NCI-H2227 treated with DMSO at 0.1 percent for 48 hours (cell line): Measurements from ENCODE around the gene PBLD.
"Not testable (repeated sequence)": the region's sequence is repeated elsewhere in the genome, so short reads cannot be mapped to it uniquely, and the experiment has no call there.

Source experiments
- DNase-seq: peaks from one replicate; lab custom pipeline; 2025; lab: John Stamatoyannopoulos, UW

Gene PBLD

GRCh38 chr10:68278906-68279753 lies 53.6 kb downstream of the PBLD start:
- DNase-seq, result not testable (repeated sequence)

DNA sequence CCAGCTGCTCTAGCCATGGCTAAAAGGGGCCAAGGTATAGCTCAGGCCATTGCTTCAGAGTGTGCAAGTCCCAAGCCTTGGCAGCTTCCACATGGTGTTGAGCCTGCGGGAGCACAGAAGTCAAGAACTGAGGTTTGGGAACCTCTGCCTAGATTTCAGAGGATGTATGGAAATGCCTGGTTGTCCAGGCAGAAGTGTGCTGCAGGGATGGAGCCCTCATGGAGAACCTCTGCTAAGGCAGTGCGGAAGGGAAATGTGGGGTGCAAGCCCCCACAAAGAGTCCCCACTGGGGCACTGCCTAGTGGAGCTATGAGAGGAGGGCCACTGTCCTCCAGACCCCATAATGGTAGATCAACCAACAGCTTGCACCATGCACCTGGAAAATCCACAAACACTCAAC lies 54.9 kb downstream of the PBLD start:
- DNase-seq, result not testable (repeated sequence)

DNA sequence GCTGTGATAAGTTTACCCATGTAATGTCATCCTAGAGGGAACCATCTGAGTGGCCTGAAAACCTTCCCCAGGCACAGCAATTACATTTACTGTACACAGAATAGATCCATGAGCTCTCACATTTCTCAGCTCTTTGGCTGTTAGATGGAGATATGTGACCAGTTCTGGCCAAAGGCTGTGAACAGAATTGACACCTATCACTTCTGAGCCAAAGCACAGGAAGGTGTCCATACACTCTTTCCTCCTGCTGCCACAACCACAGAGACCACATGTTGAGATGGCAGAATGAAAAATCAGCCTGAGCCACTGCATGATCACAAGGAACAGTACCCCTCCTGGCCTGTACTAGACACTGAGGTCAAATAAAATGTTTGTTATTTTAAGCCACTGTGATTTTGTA lies 56.5 kb downstream of the PBLD start:
- no peak for DNase-seq

DNA sequence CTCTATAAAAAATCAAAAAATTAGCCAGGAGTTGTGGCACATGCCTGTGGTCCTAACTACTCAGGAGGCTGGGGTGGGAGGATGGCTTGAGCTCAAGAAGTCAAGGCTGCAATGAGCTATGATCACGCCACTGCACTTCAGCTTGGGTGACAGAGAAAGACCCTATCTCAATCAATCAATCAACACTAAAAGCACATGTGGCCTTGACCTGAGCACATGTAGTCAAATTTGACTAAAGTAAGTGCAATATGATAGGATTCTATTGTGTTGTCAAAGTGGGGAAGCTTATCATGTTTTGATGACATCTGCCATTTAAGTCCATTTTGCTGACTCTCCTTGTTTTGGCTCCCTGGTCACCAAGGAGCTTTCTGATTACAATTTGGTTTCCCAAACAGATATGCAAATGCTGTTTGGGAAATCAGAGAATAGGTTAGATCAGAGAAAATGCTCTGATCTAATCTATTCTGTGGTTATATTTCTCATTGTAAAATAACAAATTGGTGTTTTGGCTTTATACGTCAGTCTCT lies 57.1 kb downstream of the PBLD start:
- no peak for DNase-seq

DNA sequence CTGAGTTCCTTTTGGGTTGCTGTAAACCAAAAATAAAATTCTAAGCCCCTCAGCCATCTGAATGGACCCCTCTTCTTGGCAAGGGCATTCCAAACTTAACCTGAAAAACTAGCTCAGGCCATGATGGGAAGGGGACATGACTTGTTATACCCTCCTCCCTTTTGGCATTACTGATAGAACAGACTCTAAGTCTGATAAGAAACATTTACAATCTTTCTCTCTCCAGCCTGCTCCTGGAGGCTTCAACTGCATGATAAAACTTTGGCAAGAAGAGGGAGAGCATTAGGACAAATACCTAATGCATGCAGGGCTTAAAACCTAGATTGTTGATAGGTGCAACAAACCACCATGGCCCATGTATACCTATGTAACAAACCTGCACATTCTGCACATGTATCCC lies 59.9 kb downstream of the PBLD start:
- DNase-seq, result no peak

DNA sequence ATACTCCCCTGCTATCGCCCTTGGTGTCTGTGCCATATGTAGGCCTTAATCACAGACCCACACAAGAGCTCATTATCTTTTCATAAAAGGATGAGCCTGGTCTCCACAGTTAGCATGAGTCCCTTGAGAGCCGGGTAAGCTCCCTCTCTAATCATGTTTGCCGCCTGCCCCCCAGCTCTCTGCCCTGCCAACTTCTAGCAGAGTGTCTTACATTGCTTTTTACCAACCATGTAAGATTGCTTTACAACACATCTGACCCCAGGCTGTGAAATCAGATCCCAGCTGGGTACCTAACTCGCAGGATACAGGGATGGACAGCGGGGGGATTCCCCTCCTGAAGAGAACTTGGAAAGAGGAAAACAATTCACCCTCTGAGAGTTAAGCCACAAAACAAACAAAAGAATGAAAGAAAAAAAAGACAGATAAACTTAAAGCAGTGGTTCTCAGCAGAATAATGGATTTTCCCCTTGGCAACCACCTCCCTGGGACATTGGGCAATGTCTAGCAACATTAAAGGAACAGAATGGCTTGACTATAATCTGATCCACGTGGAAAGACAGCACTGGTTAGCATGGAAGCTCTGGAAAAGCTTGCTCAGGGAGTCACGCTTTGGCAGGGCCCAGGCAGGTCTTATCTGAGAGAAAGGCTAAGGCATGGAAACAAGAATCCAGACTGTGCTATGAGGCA lies 61.4 kb downstream of the PBLD start:
- DNase-seq, result peak; percentile 74

DNA sequence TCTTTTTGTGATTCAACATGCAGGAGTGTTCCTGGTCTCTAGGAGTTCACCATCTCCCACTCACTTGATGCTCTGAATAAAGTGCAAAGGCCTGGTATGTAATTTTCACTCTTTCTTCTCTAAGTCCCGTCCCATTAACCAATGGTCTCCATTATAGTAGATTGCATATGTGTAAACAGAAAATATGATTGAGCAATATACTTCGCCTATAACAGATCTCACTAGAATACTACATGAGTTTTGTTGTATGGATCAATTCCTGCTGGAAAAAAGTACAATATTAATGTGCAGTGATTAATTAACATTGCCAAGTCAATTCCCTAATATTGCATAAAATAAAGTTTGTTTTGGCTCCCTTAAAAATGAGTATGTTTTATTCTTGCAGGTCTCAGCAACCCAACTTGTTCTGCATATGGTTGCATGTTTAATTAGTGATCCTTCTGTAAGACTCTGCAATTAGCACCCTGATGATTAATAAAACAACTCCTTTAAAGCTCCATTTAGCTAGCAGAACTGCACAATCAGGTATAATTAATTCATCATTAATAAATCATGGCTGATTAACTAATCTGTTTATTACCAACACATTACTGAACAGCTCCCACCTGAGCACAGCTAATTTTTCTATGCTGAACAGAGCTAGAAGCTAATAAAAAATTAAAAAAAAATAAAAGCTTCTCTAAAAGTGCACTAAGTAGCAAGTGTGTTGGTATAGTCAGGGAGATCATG lies 63.0 kb downstream of the PBLD start:
- DNase-seq, result no peak

DNA sequence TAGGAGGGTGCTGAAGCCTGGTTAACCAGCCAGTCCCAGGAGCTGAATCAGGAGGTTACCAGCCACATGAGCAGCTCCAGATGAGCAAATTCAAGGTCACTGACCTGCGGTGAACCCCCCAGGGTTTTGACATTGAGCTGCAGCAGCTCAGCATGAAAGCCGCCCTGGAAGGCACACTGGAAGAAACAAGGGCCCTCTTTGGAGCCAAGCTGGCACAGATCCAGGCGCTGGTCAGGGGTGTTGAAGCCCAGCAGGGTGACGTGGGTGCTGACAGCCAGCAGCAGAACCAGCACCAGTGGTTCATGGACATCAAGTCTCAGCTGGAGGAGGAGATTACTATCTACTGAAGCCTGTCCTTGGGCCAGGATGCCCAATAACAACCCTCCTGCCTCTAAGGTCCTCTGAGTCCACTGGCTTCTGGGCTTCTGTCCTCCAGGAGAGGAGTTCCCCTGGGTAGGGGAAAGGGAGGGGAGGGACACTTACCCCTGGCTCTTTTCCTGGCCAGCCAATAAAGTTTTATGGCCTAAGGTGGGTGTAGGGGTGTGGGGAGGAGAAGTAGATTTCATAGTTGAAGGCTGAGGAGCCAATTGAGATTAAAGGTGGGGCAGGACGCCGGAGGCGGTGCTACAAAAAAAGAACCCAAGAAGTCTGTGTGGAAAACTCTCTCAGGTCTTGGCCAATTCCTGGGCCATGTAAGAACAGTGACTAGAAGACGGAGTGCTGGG lies 71.4 kb downstream of the PBLD start:
- DNase-seq, result no peak

DNA sequence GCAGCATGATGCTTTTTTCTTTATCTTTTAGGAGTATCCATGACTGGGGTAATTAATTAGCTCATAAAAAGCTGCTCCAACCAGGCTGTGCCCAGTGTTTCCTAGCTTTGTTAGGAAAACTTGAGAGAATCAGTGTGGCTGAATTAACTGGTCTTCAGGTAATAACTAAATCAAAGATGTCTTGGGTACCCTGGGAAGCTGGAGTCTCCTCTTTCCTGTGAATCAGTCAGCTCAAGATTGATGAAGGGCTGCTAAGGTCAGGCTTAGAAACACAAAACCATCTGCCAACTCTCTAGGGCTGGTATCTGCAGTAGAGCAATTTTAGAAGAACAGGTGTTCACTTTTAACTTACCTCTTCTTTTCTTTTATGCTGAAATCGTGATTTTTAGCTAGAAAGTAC lies 79.4 kb downstream of the PBLD start:
- DNase-seq, result no peak

DNA sequence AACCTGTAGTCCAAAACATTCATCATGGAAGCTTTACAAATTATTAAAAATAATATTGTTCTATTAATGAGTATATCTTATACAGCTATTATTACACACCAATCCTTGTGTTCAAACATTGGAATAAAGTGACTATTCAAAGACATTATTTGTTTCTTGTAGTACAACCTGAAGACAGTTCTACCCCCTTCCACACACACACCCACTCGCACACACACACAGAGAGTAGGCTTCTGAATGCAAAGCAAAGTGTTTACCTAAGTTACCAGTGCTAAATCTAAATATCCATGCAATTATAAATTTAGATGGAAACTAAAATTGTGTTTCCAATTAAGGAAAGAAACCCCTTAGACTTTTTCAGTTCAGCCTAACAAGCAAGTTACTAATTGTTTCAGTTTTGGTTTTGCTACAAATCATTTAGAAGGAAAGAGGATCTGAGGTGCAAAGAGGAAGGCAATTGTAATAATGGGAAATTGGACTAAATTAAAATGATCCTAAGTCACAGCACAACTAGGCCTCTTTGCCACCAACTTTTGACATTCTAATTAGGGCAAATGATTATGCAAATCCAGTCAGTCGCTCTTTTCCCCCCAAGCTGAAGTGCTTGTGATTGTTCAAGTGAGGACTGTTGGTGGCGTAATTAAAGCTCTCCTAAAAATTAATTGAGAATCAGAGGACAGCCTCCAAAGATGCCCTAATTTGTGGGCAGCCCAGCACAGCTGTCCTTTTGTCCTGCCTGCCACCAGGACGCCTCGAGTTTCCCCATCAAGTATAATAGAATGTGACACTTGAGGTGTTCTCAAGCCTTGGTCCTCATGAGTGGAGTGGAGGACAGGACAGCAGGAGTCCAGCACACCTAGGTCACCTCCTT lies 80.9 kb downstream of the PBLD start:
- DNase-seq, result no peak

- DNase-seq, result no peak
These were observed 81.6 kb downstream of the PBLD start for GRCh38 chr10:68251151-68251550.

GRCh38 chr10:68249297-68249696 lies 83.4 kb downstream of the PBLD start:
- no peak for DNase-seq

GRCh38 chr10:68247931-68248330 lies 84.8 kb downstream of the PBLD start:
- no peak for DNase-seq

DNA sequence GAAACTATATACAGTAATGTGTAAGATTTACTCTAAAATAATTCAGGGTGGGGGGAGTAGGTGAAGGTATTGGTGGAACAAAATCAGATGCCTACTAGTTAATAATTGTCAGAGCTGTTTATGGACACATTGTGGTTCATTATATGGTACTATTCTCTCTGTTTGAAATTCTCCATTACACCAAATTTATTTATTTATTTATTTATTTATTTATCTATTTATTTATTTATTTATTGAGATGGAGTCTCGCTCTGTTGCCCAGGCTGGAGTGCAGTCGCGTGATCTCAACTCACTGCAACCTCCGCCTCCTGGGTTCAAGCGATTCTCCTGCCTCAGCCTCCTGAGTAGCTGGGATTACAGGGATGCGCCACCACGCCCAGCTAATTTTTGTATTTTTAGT lies 86.3 kb downstream of the PBLD start:
- DNase-seq, result not testable (repeated sequence)

GRCh38 chr10:68242051-68242450 lies 90.7 kb downstream of the PBLD start:
- no peak for DNase-seq

DNA sequence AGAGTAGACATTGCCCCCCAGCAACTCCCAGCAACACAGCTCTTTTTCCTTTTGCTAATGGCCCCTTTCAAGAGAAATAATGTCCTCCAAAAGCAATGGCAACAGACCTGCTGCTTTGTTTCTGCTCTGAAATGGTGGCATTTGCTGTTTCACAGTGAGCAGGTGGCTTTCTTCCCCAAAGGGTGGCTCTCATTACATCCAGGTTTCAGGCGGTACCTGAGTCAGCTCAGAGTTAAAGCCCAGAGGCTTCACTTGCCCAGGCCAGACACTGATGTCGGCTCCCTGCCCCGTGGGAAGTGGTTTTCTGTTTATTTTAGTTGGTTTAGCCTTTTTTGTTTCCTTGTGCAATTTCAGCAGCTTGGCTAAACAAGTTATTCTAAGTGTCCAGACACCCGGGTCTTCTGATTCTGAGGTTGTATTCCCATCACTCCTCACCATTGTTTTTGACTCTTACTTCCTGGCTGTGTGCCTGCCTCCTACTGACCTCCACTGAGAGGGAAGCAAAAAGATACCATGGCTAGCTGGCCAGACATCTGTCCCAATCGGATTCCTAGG lies 93.1 kb downstream of the PBLD start:
- DNase-seq, result no peak

DNA sequence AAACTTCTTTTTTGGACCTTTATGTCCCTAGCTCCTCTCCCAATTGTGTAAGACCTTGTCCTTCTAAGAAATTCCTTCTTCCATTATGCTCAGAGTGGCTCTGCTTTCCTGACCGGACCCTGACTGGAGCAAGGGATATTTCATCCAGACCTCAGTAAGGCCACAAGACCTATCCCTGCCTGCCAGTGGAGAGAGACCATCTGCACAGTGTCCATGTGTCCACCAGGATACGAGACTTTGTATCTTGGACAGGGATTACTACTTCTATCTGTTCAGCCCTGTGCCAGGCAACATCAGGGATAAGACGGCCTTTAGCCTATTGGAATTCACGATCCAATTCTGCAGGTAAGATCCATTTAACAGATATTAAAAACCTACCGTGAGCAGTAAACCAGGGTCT lies 93.7 kb downstream of the PBLD start:
- no peak for DNase-seq

GRCh38 chr10:68238371-68238770 lies 94.4 kb downstream of the PBLD start:
- no peak for DNase-seq

DNA sequence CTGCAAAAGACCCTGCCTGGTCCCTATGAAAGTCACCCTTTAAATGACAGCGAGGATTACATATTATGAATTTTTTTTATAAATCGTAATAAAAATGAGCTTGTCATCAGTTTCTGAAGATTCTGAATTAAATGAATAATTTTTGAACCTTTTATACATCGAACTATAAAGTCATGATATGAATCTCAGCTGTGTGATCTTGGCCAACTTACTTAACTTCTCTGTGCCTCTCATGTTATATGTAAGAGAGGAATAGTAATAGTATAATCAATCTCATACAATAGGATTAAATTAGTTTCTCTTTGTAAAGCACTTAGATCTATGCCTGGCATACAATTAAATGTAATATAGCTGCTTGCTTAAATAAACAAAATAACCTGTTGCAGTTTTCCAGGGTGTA lies 95.6 kb downstream of the PBLD start:
- no peak for DNase-seq

DNA sequence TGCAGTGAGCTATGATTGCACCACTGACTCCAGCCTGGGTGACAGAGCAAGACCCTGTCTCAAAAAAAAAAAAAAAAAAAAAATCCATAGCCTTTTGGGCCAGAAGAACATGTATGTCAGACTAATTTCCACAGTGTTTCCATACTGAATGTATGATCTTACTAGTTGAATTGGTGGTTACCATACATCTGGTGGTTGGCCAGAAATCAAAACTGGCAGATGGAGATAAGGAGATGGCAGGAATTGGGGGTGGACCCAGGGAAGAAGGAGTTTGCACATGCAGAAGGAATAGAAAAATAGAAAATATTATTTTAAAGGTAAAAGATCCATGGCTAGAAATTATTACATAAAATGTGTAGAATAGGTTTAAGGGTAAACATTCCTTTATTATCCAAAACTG lies 97.1 kb downstream of the PBLD start:
- DNase-seq, result no peak

GRCh38 chr10:68235111-68235510 lies 97.6 kb downstream of the PBLD start:
- DNase-seq, result no peak
